ENCODE measurements around the gene SRGAP3.

The SRGAP3 gene

DNA sequence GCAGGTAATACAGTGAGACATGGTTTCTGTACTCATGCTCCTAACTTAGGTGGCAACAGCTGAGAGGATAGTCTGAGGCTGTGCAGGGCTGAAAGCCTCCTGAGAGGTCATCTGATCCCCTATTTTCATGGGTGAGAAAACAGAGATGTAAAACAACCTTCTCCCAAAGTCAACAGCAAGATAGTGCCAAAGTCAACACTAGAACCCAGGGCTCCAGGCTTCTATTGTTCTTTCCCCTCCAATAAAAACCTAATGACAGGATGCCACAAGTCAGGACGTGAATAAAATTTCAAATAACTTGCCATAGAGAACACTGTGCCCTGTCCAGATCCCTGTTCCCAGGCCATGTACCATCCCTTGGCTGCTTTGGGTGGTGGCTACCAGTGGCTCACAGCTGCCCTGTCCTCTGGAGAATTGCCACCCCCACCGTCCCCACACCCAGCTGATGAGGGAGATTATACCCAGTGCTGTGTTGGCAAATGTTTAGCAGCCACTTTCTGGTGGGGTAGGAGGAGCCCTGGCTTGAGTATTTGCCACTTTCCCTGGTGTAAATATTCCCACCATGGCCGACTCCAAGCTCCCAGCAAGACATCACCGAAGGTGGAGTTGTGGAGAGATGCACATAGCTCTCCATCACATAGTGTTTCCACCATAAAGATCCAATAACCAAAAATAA, 54.8 kb downstream of the SRGAP3 start:
- H3K79me2 ChIP-seq (ENCODE audit: insufficient read depth, low read length) = peaks cover 34% of the 10 kb centered on the region
- no peaks in the 10 kb centered on the region for H3K9me3 ChIP-seq (ENCODE audit: insufficient read depth, low read depth, low read length)
- H3K9me2 ChIP-seq (replicated peaks; ENCODE audit: low read depth, low read length) = no peaks in the 10 kb centered on the region
- H3K27me3 ChIP-seq (ENCODE audit: insufficient read depth, low read length, poor library complexity, severe bottlenecking) = no peaks in the 10 kb centered on the region
- H3K4me3 ChIP-seq (ENCODE audit: low read length, poor library complexity, severe bottlenecking) = no peak overlapping the region
- H2AFZ ChIP-seq (ENCODE audit: low read length) = no peak overlapping the region
- H3K9ac ChIP-seq (ENCODE audit: low read depth, low read length, poor library complexity, severe bottlenecking) = no peak overlapping the region
- TF ChIP-seq, protein P1, sequence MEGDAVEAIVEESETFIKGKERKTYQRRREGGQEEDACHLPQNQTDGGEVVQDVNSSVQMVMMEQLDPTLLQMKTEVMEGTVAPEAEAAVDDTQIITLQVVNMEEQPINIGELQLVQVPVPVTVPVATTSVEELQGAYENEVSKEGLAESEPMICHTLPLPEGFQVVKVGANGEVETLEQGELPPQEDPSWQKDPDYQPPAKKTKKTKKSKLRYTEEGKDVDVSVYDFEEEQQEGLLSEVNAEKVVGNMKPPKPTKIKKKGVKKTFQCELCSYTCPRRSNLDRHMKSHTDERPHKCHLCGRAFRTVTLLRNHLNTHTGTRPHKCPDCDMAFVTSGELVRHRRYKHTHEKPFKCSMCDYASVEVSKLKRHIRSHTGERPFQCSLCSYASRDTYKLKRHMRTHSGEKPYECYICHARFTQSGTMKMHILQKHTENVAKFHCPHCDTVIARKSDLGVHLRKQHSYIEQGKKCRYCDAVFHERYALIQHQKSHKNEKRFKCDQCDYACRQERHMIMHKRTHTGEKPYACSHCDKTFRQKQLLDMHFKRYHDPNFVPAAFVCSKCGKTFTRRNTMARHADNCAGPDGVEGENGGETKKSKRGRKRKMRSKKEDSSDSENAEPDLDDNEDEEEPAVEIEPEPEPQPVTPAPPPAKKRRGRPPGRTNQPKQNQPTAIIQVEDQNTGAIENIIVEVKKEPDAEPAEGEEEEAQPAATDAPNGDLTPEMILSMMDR (conservative IDR thresholded peaks at IDR 0.05; ENCODE audit: low read length) = no peak
- TF ChIP-seq EZH2phosphoT487 (IDR thresholded peaks at IDR 0.05; ENCODE audit: borderline replicate concordance) = no peak
- H3K4me2 ChIP-seq (ENCODE audit: low read depth, low read length, poor library complexity, severe bottlenecking) = no peak overlapping the region
- no peaks in the 10 kb centered on the region for H4K20me1 ChIP-seq (ENCODE audit: insufficient read depth, low read length, poor library complexity, severe bottlenecking)
- peaks cover 7% of the 10 kb centered on the region; the same call in 1 of the 2 replicates for H3K36me3 ChIP-seq (ENCODE audit: insufficient read depth, low read length)
- H3K4me1 ChIP-seq (ENCODE audit: insufficient read depth, low read length, poor library complexity, severe bottlenecking) = no peaks in the 10 kb centered on the region
- no peaks in the 10 kb centered on the region for H3F3A ChIP-seq (ENCODE audit: low read depth)

- Histone ChIP-seq H3K4me1 (ENCODE audit: insufficient read depth, low read length, poor library complexity, severe bottlenecking) (no peaks in the 10 kb centered on the region), H3K4me2 (ENCODE audit: low read depth, low read length, poor library complexity, severe bottlenecking) (no peak overlapping the region), H4K20me1 (ENCODE audit: insufficient read depth, low read length, poor library complexity, severe bottlenecking) (no peaks in the 10 kb centered on the region), H3K9me3 (ENCODE audit: insufficient read depth, low read depth, low read length) (no peaks in the 10 kb centered on the region), H3K9me2 (replicated peaks; ENCODE audit: low read depth, low read length) (no peaks in the 10 kb centered on the region), H3K9ac (ENCODE audit: low read depth, low read length, poor library complexity, severe bottlenecking) (no peak overlapping the region), H3K36me3 (ENCODE audit: insufficient read depth, low read length) (peaks cover 7% of the 10 kb centered on the region; the same call in 1 of the 2 replicates), H3K4me3 (ENCODE audit: low read length, poor library complexity, severe bottlenecking) (no peak overlapping the region), H3F3A (ENCODE audit: low read depth) (no peaks in the 10 kb centered on the region), H3K79me2 (ENCODE audit: insufficient read depth, low read length) (peaks cover 35% of the 10 kb centered on the region), H3K27me3 (ENCODE audit: insufficient read depth, low read length, poor library complexity, severe bottlenecking) (no peaks in the 10 kb centered on the region), H2AFZ (ENCODE audit: low read length) (no peak overlapping the region)
- no peak for TF ChIP-seq EZH2phosphoT487 (IDR thresholded peaks at IDR 0.05; ENCODE audit: borderline replicate concordance)
- TF ChIP-seq, protein P1 (conservative IDR thresholded peaks at IDR 0.05; ENCODE audit: low read length) = no peak
Observed at GRCh38 chr3:9193633-9194195, 55.7 kb downstream of the SRGAP3 start.

DNA sequence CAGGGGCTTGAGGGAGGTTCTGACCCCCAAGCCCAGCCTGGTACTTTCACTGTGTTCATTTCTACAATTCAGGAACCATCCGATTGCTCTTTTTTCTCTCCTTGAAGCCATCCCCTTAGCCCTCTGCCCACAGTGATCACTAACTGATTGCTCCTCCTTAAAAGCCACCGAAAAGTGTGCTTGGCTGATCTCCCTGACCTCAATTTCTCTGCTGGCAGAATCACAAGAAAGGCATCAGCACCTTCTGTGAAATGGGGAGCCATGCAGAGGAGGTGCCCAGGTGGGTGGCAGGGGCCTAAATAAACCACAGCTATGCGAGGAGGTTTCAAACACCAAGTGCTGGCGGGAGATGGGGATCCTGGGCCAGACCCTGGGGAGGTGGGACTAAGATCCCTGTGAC, 56.2 kb downstream of the SRGAP3 start:
- Histone ChIP-seq H3K4me3 (ENCODE audit: low read length, poor library complexity, severe bottlenecking) (no peak overlapping the region), H2AFZ (ENCODE audit: low read length) (no peak overlapping the region), H3K4me1 (ENCODE audit: insufficient read depth, low read length, poor library complexity, severe bottlenecking) (no peaks in the 10 kb centered on the region), H3K9me3 (ENCODE audit: insufficient read depth, low read depth, low read length) (no peaks in the 10 kb centered on the region), H3K36me3 (ENCODE audit: insufficient read depth, low read length) (peaks cover 7% of the 10 kb centered on the region; the same call in 1 of the 2 replicates), H3K4me2 (ENCODE audit: low read depth, low read length, poor library complexity, severe bottlenecking) (no peak overlapping the region), H4K20me1 (ENCODE audit: insufficient read depth, low read length, poor library complexity, severe bottlenecking) (no peaks in the 10 kb centered on the region), H3F3A (ENCODE audit: low read depth) (no peaks in the 10 kb centered on the region), H3K9me2 (replicated peaks; ENCODE audit: low read depth, low read length) (no peaks in the 10 kb centered on the region), H3K27me3 (ENCODE audit: insufficient read depth, low read length, poor library complexity, severe bottlenecking) (no peaks in the 10 kb centered on the region), H3K79me2 (ENCODE audit: insufficient read depth, low read length) (peaks cover 37% of the 10 kb centered on the region), H3K9ac (ENCODE audit: low read depth, low read length, poor library complexity, severe bottlenecking) (no peak overlapping the region)
- TF ChIP-seq EZH2phosphoT487 (IDR thresholded peaks at IDR 0.05; ENCODE audit: borderline replicate concordance) = no peak
- TF ChIP-seq, protein P1 (conservative IDR thresholded peaks at IDR 0.05; ENCODE audit: low read length) = no peak

Measured in Loucy (cell line).